K562 (cell line): ENCODE data around the gene PGAP2. TPM values are rescaled to one million over a fixed set of nuclear protein-coding genes. Genes with fewer than 3 reads are reported as not detected.

Experiments used
- ARID3A ChIP-seq: IDR thresholded peaks from 2 replicates; pipeline ENCODE4 v1.6.1; 2012; ENCODE audit warnings: low read depth, low read length, improper control_type of control experiment, borderline replicate concordance
- BACH1 ChIP-seq: fragments of 200-800 bp; sonication (Bioruptor generic); IDR thresholded peaks from 2 replicates; pipeline ENCODE4 v1.6.1; 2016; ENCODE audit warnings: missing genetic modification characterization, missing compliant biosample characterization
- DIDO1 ChIP-seq: fragments of 450-650 bp; IDR thresholded peaks from 2 replicates; pipeline ENCODE4 v1.6.1; 2016; ENCODE audit warnings: low read depth, missing biosample characterization, missing genetic modification characterization
- GTF2A2 ChIP-seq: IDR thresholded peaks from 2 replicates; pipeline ENCODE4 v1.6.1; 2016; ENCODE audit warnings: mild to moderate bottlenecking, missing genetic modification characterization, missing compliant biosample characterization
- HNRNPL ChIP-seq: fragments of 200-400 bp; formaldehyde crosslinking; IDR thresholded peaks from 2 replicates; pipeline ENCODE4 v1.6.1; 2017; ENCODE audit warnings: low read depth, mild to moderate bottlenecking, low read length
- MAZ ChIP-seq, 2 experiments: fragments of 450-650 bp in 1 of 2; sonication (generic) in 1 of 2; formaldehyde crosslinking; IDR thresholded peaks in 1 of 2; conservative IDR thresholded peaks in 1 of 2; 2 replicates each; pipeline versions ENCODE4 v1.4.0 to v1.5.0; 2020; ENCODE audit warnings: mild to moderate bottlenecking in 1 of 2, missing genetic modification reagents in 1 of 2
- MCM3 ChIP-seq: fragments of 450-650 bp; IDR thresholded peaks from 2 replicates; pipeline ENCODE4 v1.6.1; 2016
- NFYB ChIP-seq: IDR thresholded peaks from 2 replicates; pipeline ENCODE4 v1.6.1; 2011; ENCODE audit warnings: mild to moderate bottlenecking, moderate library complexity; ENCODE audit not compliant: insufficient read length; ENCODE audit errors: extremely low read depth
- NR4A1 ChIP-seq, 2 experiments: fragments of 250-450 bp in 1 of 2; fragments of 450-650 bp in 1 of 2; sonication (Bioruptor Pico) in 1 of 2; IDR thresholded peaks; 2 replicates each; pipeline versions ENCODE4 v1.4.0 to v1.6.1; 2016 to 2020; ENCODE audit warnings: mild to moderate bottlenecking in 2 of 2, missing compliant biosample characterization in 1 of 2, missing genetic modification characterization in 1 of 2, moderate library complexity in 1 of 2
- PHB ChIP-seq: fragments of 250-450 bp; sonication (Bioruptor Pico); IDR thresholded peaks from 2 replicates; pipeline ENCODE4 v1.5.0; 2021
- POLR2H ChIP-seq: IDR thresholded peaks from 2 replicates; pipeline ENCODE4 v1.6.1; 2016; ENCODE audit warnings: missing genetic modification characterization, low read depth, mild to moderate bottlenecking, control low read depth, missing compliant biosample characterization, moderate library complexity
- POLR3G ChIP-seq: IDR thresholded peaks from 2 replicates; pipeline ENCODE4 v1.6.1; 2011; ENCODE audit not compliant: insufficient read length, insufficient replicate concordance; ENCODE audit errors: extremely low read depth
- RBM17 ChIP-seq: fragments of 200-400 bp; formaldehyde crosslinking; IDR thresholded peaks from 2 replicates; pipeline ENCODE4 v1.6.1; 2017; ENCODE audit warnings: low read depth, mild to moderate bottlenecking, low read length, borderline replicate concordance
- SMARCA5 ChIP-seq: fragments of 450-650 bp; IDR thresholded peaks from 2 replicates; pipeline ENCODE4 v1.6.1; 2016
- TBP ChIP-seq: optimal IDR thresholded peaks from 2 replicates; pipeline ENCODE3; 2011; ENCODE audit warnings: low read depth, low read length, improper control_type of control experiment
- TRIM28 ChIP-seq: fragments of 450-650 bp; IDR thresholded peaks from 2 replicates; pipeline ENCODE4 v1.6.1; 2017
- ZFX ChIP-seq: sonication (generic); formaldehyde crosslinking; IDR thresholded peaks from 2 replicates; pipeline ENCODE4 v1.8.0; 2022; ENCODE audit warnings: mild to moderate bottlenecking, missing genetic modification reagents, moderate library complexity
- ZNF23 ChIP-seq: fragments of 250-450 bp; sonication (Bioruptor Pico); IDR thresholded peaks from 2 replicates; pipeline ENCODE4 v1.4.0; 2020; ENCODE audit warnings: mild to moderate bottlenecking
- ZZZ3 ChIP-seq: fragments of 450-650 bp; IDR thresholded peaks from 2 replicates; pipeline ENCODE4 v1.6.1; 2016; ENCODE audit warnings: antibody characterized with exemption, mild to moderate bottlenecking, moderate library complexity
- polyA plus RNA-seq, 8 experiments: library from polyadenylated mRNA; depleted of rRNA in 4 of 8; stranded (reverse) in 5 of 8; unstranded in 3 of 8; fragments of >200 nt; fragmentation: Nextera tagmentation in 2 of 8; fragmentation: Illumina TruSeq in 1 of 8; extraction: Ambion mirVana in 2 of 8; extraction: Trizol in 1 of 8; gene quantifications; 2 replicates each; pipeline versions ENCODE4 v1.2.1 to v1.2.3, GENCODE V29; 2011 to 2014; ENCODE audit warnings: inconsistent platforms in 1 of 8, missing spikeins in 1 of 8
- total RNA-seq, 7 experiments: library from RNA; depleted of rRNA in 6 of 7; stranded (reverse); fragments of >200 nt in 6 of 7; fragmentation: Illumina TruSeq in 2 of 7; extraction: Trizol in 2 of 7; gene quantifications; 2 replicates each; pipeline versions ENCODE4 v1.2.1 to v1.2.3, GENCODE V29; 2011 to 2021; ENCODE audit warnings: low replicate concordance in 1 of 7
- TF ChIP-seq, protein P1 (sequence below), 2 experiments: fragments of 450-650 bp in 1 of 2; IDR thresholded peaks; 2 replicates each; pipeline ENCODE4 v1.6.1; 2011 to 2017; ENCODE audit warnings: low read depth in 2 of 2, antibody characterized with exemption in 1 of 2, borderline replicate concordance in 1 of 2, low read length in 1 of 2, mild to moderate bottlenecking in 1 of 2, mixed read lengths in 1 of 2; ENCODE audit not compliant: control insufficient read depth in 1 of 2
- TF ChIP-seq, protein P2 (sequence below): sonication (generic); formaldehyde crosslinking; IDR thresholded peaks from 2 replicates; pipeline ENCODE4 v1.8.1; 2023; ENCODE audit warnings: missing genetic modification reagents, mild to moderate bottlenecking, borderline replicate concordance

The PGAP2 gene
- total and polyA plus RNA-seq, 9 of the 15 experiments (the other 6 are each of a cell fraction or from before 2014, with no cell fraction given) = 17.9 to 47.2 (median 33.7) TPM

GRCh38 chr11:3854660-3854976 lies 46.3 kb downstream of the PGAP2 start (continued):
- TF ChIP-seq, protein P1, sequence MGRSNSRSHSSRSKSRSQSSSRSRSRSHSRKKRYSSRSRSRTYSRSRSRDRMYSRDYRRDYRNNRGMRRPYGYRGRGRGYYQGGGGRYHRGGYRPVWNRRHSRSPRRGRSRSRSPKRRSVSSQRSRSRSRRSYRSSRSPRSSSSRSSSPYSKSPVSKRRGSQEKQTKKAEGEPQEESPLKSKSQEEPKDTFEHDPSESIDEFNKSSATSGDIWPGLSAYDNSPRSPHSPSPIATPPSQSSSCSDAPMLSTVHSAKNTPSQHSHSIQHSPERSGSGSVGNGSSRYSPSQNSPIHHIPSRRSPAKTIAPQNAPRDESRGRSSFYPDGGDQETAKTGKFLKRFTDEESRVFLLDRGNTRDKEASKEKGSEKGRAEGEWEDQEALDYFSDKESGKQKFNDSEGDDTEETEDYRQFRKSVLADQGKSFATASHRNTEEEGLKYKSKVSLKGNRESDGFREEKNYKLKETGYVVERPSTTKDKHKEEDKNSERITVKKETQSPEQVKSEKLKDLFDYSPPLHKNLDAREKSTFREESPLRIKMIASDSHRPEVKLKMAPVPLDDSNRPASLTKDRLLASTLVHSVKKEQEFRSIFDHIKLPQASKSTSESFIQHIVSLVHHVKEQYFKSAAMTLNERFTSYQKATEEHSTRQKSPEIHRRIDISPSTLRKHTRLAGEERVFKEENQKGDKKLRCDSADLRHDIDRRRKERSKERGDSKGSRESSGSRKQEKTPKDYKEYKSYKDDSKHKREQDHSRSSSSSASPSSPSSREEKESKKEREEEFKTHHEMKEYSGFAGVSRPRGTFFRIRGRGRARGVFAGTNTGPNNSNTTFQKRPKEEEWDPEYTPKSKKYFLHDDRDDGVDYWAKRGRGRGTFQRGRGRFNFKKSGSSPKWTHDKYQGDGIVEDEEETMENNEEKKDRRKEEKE (IDR thresholded peaks at IDR 0.05; ENCODE audit: borderline replicate concordance in 1 of 2, control insufficient read depth in 1 of 2, low read depth in 2 of 2, low read length in 1 of 2) = peak in 1 of 2 experiments; percentile 81; a peak in 1 of 4 replicates
- TF ChIP-seq NFYB (no peak), NR4A1 (CRISPR knock-in tag; IDR thresholded peaks at IDR 0.05) (no peak), NR4A1 (tag; IDR thresholded peaks at IDR 0.05) (0 out of 2 replicates have a peak, but pooled peaks have one; percentile 14), ZNF23 (CRISPR knock-in tag) (no peak), TBP (no peak), RBM17 (no peak), ZZZ3 (no peak), MCM3 (no peak), ZFX (peak; percentile 80), BACH1 (tag) (no peak), POLR3G (no peak), TRIM28 (no peak), PHB (no peak), HNRNPL (no peak), POLR2H (no peak), SMARCA5 (no peak; the same call in 1 of the 2 replicates), MAZ (CRISPR knock-in tag; conservative IDR thresholded peaks at IDR 0.05 in 1 of 2, IDR thresholded peaks at IDR 0.05 in 1 of 2) (no peak), ARID3A (no peak), GTF2A2 (tag) (no peak), DIDO1 (tag) (no peak)
- TF ChIP-seq, protein P2, sequence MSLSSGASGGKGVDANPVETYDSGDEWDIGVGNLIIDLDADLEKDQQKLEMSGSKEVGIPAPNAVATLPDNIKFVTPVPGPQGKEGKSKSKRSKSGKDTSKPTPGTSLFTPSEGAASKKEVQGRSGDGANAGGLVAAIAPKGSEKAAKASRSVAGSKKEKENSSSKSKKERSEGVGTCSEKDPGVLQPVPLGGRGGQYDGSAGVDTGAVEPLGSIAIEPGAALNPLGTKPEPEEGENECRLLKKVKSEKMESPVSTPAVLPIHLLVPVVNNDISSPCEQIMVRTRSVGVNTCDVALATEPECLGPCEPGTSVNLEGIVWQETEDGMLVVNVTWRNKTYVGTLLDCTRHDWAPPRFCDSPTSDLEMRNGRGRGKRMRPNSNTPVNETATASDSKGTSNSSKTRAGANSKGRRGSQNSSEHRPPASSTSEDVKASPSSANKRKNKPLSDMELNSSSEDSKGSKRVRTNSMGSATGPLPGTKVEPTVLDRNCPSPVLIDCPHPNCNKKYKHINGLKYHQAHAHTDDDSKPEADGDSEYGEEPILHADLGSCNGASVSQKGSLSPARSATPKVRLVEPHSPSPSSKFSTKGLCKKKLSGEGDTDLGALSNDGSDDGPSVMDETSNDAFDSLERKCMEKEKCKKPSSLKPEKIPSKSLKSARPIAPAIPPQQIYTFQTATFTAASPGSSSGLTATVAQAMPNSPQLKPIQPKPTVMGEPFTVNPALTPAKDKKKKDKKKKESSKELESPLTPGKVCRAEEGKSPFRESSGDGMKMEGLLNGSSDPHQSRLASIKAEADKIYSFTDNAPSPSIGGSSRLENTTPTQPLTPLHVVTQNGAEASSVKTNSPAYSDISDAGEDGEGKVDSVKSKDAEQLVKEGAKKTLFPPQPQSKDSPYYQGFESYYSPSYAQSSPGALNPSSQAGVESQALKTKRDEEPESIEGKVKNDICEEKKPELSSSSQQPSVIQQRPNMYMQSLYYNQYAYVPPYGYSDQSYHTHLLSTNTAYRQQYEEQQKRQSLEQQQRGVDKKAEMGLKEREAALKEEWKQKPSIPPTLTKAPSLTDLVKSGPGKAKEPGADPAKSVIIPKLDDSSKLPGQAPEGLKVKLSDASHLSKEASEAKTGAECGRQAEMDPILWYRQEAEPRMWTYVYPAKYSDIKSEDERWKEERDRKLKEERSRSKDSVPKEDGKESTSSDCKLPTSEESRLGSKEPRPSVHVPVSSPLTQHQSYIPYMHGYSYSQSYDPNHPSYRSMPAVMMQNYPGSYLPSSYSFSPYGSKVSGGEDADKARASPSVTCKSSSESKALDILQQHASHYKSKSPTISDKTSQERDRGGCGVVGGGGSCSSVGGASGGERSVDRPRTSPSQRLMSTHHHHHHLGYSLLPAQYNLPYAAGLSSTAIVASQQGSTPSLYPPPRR (CRISPR knock-in tag) = no peak
